Duodenal mucosa (tissue), 2 donors: ENCODE measurements around the gene SLC26A2.

Source experiments
- H3K27ac ChIP-seq: one replicate; pipeline ENCODE4 v1.7.0; 2013; ENCODE audit warnings: low read depth, low read length
- H3K27me3 ChIP-seq, 2 donors: one replicate each; pipeline ENCODE4 v1.7.0; 2013; ENCODE audit warnings: low read length in 2 of 2, control low read depth in 1 of 2; ENCODE audit not compliant: insufficient read depth in 2 of 2, control insufficient read depth in 1 of 2
- H3K36me3 ChIP-seq, 2 donors: one replicate each; pipeline ENCODE4 v1.7.0; 2013; ENCODE audit warnings: low read length in 2 of 2, control low read depth in 1 of 2; ENCODE audit not compliant: insufficient read depth in 2 of 2, control insufficient read depth in 1 of 2
- H3K4me1 ChIP-seq, 2 donors: one replicate each; pipeline ENCODE4 v1.7.0; 2013; ENCODE audit warnings: low read length in 2 of 2, control low read depth in 1 of 2; ENCODE audit not compliant: insufficient read depth in 2 of 2, control insufficient read depth in 1 of 2
- H3K4me3 ChIP-seq, 2 donors: one replicate each; pipeline ENCODE4 v1.7.0; 2013; ENCODE audit warnings: low read length in 2 of 2, low read depth in 1 of 2
- H3K9ac ChIP-seq, 2 donors: one replicate each; pipeline ENCODE4 v1.7.0; 2013; ENCODE audit warnings: low read length in 2 of 2, low read depth in 1 of 2
- H3K9me3 ChIP-seq, 2 donors: one replicate each; pipeline ENCODE4 v1.7.0; 2013; ENCODE audit warnings: low read length in 2 of 2, control low read depth in 1 of 2; ENCODE audit not compliant: control insufficient read depth in 1 of 2

Gene SLC26A2

GRCh38 chr5:149922950-149923349 lies 37.6 kb upstream of the SLC26A2 start:
- H3K9ac ChIP-seq: no peak overlapping the region
- no peaks in the 10 kb centered on the region for H3K27me3 ChIP-seq
- H3K36me3 ChIP-seq: no peaks in the 10 kb centered on the region
- H3K9me3 ChIP-seq: no peaks in the 10 kb centered on the region
- no peak overlapping the region for H3K27ac ChIP-seq
- no peak overlapping the region for H3K4me3 ChIP-seq
- H3K4me1 ChIP-seq: no peaks in the 10 kb centered on the region

- Histone ChIP-seq H3K4me1 (no peaks in the 10 kb centered on the region), H3K9ac (no peak overlapping the region), H3K9me3 (no peaks in the 10 kb centered on the region), H3K27me3 (no peaks in the 10 kb centered on the region), H3K27ac (no peak overlapping the region), H3K4me3 (no peak overlapping the region), H3K36me3 (no peaks in the 10 kb centered on the region)
These were observed 36.1 kb upstream of the SLC26A2 start for GRCh38 chr5:149924486-149924885.

- Histone ChIP-seq H3K9me3 (no peaks in the 10 kb centered on the region), H3K27me3 (peaks cover 0 to 2% of the 10 kb centered on the region in 2 donors), H3K4me3 (peak overlapping the region; percentile 10 to 50), H3K9ac (peak overlapping the region in 1 of 2 donors; percentile 1), H3K4me1 (peaks cover 3 to 8% of the 10 kb centered on the region in 2 donors), H3K36me3 (no peaks in the 10 kb centered on the region), H3K27ac (no peak overlapping the region)
These were observed 30.4 kb upstream of the SLC26A2 start for GRCh38 chr5:149930043-149930748.

GRCh38 chr5:149930749-149931574 lies 29.6 kb upstream of the SLC26A2 start:
- H3K9ac ChIP-seq: no peak overlapping the region
- no peaks in the 10 kb centered on the region for H3K9me3 ChIP-seq
- H3K27me3 ChIP-seq: peaks cover 0 to 2% of the 10 kb centered on the region in 2 donors
- no peak overlapping the region for H3K27ac ChIP-seq
- peaks cover 3 to 8% of the 10 kb centered on the region in 2 donors for H3K4me1 ChIP-seq
- peak overlapping the region; percentile 10 to 50 for H3K4me3 ChIP-seq
- no peaks in the 10 kb centered on the region for H3K36me3 ChIP-seq

GRCh38 chr5:149931992-149932436 lies 28.5 kb upstream of the SLC26A2 start:
- Histone ChIP-seq H3K9me3 (no peaks in the 10 kb centered on the region), H3K4me3 (no peak overlapping the region), H3K27ac (no peak overlapping the region), H3K4me1 (peaks cover 3 to 8% of the 10 kb centered on the region in 2 donors), H3K36me3 (no peaks in the 10 kb centered on the region), H3K27me3 (peaks cover 0 to 2% of the 10 kb centered on the region in 2 donors), H3K9ac (no peak overlapping the region)

- no peak overlapping the region for H3K9ac ChIP-seq
These were observed 27.9 kb upstream of the SLC26A2 start for GRCh38 chr5:149932445-149933350.

GRCh38 chr5:149935431-149935901 lies 25.1 kb upstream of the SLC26A2 start:
- H3K36me3 ChIP-seq: no peaks in the 10 kb centered on the region
- peaks cover 0 to 2% of the 10 kb centered on the region in 2 donors for H3K27me3 ChIP-seq
- H3K4me1 ChIP-seq: peaks cover 6 to 14% of the 10 kb centered on the region in 2 donors
- no peak overlapping the region for H3K9ac ChIP-seq
- no peak overlapping the region for H3K27ac ChIP-seq
- no peak overlapping the region for H3K4me3 ChIP-seq
- no peaks in the 10 kb centered on the region for H3K9me3 ChIP-seq

More at GRCh38 chr5:149932445-149933350, 27.9 kb upstream of the SLC26A2 start:
- H3K27ac ChIP-seq: no peak overlapping the region
- no peak overlapping the region for H3K4me3 ChIP-seq
- H3K27me3 ChIP-seq: peaks cover 0 to 2% of the 10 kb centered on the region in 2 donors
- H3K9me3 ChIP-seq: no peaks in the 10 kb centered on the region
- peaks cover 3 to 11% of the 10 kb centered on the region in 2 donors for H3K4me1 ChIP-seq
- no peaks in the 10 kb centered on the region for H3K36me3 ChIP-seq

- Histone ChIP-seq H3K4me3 (no peak overlapping the region), H3K4me1 (peaks cover 6 to 11% of the 10 kb centered on the region in 2 donors), H3K27me3 (peaks cover 0 to 2% of the 10 kb centered on the region in 2 donors), H3K9me3 (no peaks in the 10 kb centered on the region), H3K36me3 (no peaks in the 10 kb centered on the region), H3K9ac (no peak overlapping the region), H3K27ac (no peak overlapping the region)
These were observed 24.4 kb upstream of the SLC26A2 start for GRCh38 chr5:149936044-149936699.

- H3K27ac ChIP-seq: no peak overlapping the region
- no peaks in the 10 kb centered on the region for H3K36me3 ChIP-seq
- H3K9me3 ChIP-seq: no peaks in the 10 kb centered on the region
- no peak overlapping the region for H3K9ac ChIP-seq
- no peak overlapping the region for H3K4me3 ChIP-seq
- H3K4me1 ChIP-seq: peaks cover 6 to 11% of the 10 kb centered on the region in 2 donors
- H3K27me3 ChIP-seq: peaks cover 0 to 2% of the 10 kb centered on the region in 2 donors
These were observed 23.9 kb upstream of the SLC26A2 start for GRCh38 chr5:149936700-149937091.
